CD4-positive, alpha-beta T cell (primary cell): Measurements from ENCODE around the gene DCAF16. TPM values are rescaled to one million over a fixed set of nuclear protein-coding genes. Genes with fewer than 3 reads are reported as not detected.

Experiments
- ATAC-seq: fragments of 200-7000 bp; cut with Tn5 transposase; one replicate; pipeline ENCODE4 v1.10.0; 2022; ENCODE audit warnings: mild to moderate bottlenecking; ENCODE audit not compliant: poor library complexity
- CTCF ChIA-PET: fragments of 350-600 bp; sonication (Branson Sonifier 250); formaldehyde crosslinking; loops from one replicate; lab custom pipeline; 2021; ENCODE audit warnings: antibody characterized with exemption, inconsistent platforms; lab: Charles Lee
- POLR2A ChIA-PET: fragments of 350-600 bp; sonication (Branson Sonifier 250); formaldehyde crosslinking; loops from one replicate; lab custom pipeline; 2021; ENCODE audit warnings: antibody characterized with exemption, inconsistent platforms; lab: Charles Lee
- DNase-seq, 14 experiments: peaks; one replicate each; pipeline ENCODE4 v3.0.0-alpha.2; 2013 to 2020; ENCODE audit warnings: mixed read lengths in 2 of 14
- H3K27ac ChIP-seq, 2 donors: one replicate each; pipeline versions ENCODE4 v1.5.1 to v1.7.0; 2013; ENCODE audit warnings: low read length in 2 of 2, low read depth in 1 of 2, mild to moderate bottlenecking in 1 of 2
- H3K27me3 ChIP-seq, 2 experiments: 1 replicate in 1 of 2; 2 replicates in 1 of 2; pipeline versions ENCODE4 v1.6.1 to v1.7.0; 2013; ENCODE audit warnings: low read length in 2 of 2, control low read depth in 1 of 2, mild to moderate bottlenecking in 1 of 2, moderate library complexity in 1 of 2; ENCODE audit not compliant: insufficient read depth in 2 of 2, control insufficient read depth in 1 of 2
- H3K36me3 ChIP-seq: one replicate; pipeline ENCODE4 v1.6.1; 2013; ENCODE audit warnings: low read length, control low read depth; ENCODE audit not compliant: insufficient read depth
- H3K4me1 ChIP-seq: one replicate; pipeline ENCODE4 v1.6.1; 2013; ENCODE audit warnings: low read length, control low read depth; ENCODE audit not compliant: insufficient read depth
- H3K4me3 ChIP-seq: one replicate; pipeline ENCODE4 v1.5.1; 2013; ENCODE audit warnings: mild to moderate bottlenecking, low read length, moderate library complexity
- H3K9me3 ChIP-seq, 2 experiments: 1 replicate in 1 of 2; 2 replicates in 1 of 2; pipeline versions ENCODE4 v1.6.1 to v1.7.0; 2013; ENCODE audit warnings: low read length in 2 of 2, mild to moderate bottlenecking in 2 of 2, control low read depth in 1 of 2, moderate library complexity in 1 of 2; ENCODE audit not compliant: control insufficient read depth in 1 of 2, insufficient read depth in 1 of 2
- H3K27ac Mint-ChIP-seq: one replicate; pipeline ENCODE4 v1.8.0; 2020; ENCODE audit warnings: mixed read lengths
- H3K27me3 Mint-ChIP-seq: one replicate; pipeline ENCODE4 v1.8.0; 2021; ENCODE audit warnings: mixed read lengths
- H3K36me3 Mint-ChIP-seq: one replicate; pipeline ENCODE4 v1.8.0; 2021; ENCODE audit warnings: low read depth, mixed read lengths
- H3K4me1 Mint-ChIP-seq: one replicate; pipeline ENCODE4 v1.8.0; 2021; ENCODE audit warnings: low read depth, mixed read lengths
- H3K4me3 Mint-ChIP-seq: one replicate; pipeline ENCODE4 v1.8.0; 2020; ENCODE audit warnings: mild to moderate bottlenecking, mixed read lengths
- H3K9me3 Mint-ChIP-seq: one replicate; pipeline ENCODE4 v1.8.0; 2020; ENCODE audit warnings: mixed read lengths
- intact Hi-C, 2 experiments: fragments of 100-400 bp; cut with DNase I in 1 of 2; cut with micrococcal nuclease in 1 of 2; formaldehyde crosslinking; loops; one replicate each; pipeline versions ENCODE4 v1.15.1 to v1.9.0; 2023 to 2025; cut with DNase I, micrococcal nuclease
- total RNA-seq, 174 experiments: library from RNA in 2 of 174; stranded (reverse) in 2 of 174; gene quantifications; one replicate each; pipeline ENCODE4 v1.2.3 and lab custom pipeline; 2021 to 2026
- TF ChIP-seq, protein P1 (sequence below): fragments of 200-600 bp; IDR thresholded peaks from one replicate; pipeline ENCODE4 v1.8.0; 2022; ENCODE audit warnings: antibody characterized with exemption, mild to moderate bottlenecking

The DCAF16 gene
- total RNA-seq, 2 experiments from 2014 or later: 88.5 to 91.4 TPM

GRCh38 chr4:17761062-17761461, 49.5 kb downstream of the DCAF16 start:
- Mint-ChIP-seq H3K4me3 (no peak overlapping the region), H3K36me3 (no peaks in the 10 kb centered on the region), H3K27me3 (no peaks in the 10 kb centered on the region), H3K9me3 (peaks cover 3% of the 10 kb centered on the region), H3K27ac (no peak overlapping the region), H3K4me1 (peaks cover 6% of the 10 kb centered on the region)
- TF ChIP-seq, protein P1, sequence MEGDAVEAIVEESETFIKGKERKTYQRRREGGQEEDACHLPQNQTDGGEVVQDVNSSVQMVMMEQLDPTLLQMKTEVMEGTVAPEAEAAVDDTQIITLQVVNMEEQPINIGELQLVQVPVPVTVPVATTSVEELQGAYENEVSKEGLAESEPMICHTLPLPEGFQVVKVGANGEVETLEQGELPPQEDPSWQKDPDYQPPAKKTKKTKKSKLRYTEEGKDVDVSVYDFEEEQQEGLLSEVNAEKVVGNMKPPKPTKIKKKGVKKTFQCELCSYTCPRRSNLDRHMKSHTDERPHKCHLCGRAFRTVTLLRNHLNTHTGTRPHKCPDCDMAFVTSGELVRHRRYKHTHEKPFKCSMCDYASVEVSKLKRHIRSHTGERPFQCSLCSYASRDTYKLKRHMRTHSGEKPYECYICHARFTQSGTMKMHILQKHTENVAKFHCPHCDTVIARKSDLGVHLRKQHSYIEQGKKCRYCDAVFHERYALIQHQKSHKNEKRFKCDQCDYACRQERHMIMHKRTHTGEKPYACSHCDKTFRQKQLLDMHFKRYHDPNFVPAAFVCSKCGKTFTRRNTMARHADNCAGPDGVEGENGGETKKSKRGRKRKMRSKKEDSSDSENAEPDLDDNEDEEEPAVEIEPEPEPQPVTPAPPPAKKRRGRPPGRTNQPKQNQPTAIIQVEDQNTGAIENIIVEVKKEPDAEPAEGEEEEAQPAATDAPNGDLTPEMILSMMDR: no peak
- peaks cover 0 to 4% of the 10 kb centered on the region in 2 experiments for H3K27me3 ChIP-seq
- H3K4me1 ChIP-seq: no peaks in the 10 kb centered on the region
- no peak overlapping the region for H3K27ac ChIP-seq
- no peaks in the 10 kb centered on the region for H3K9me3 ChIP-seq
- intact Hi-C loops: no loop called here
- H3K4me3 ChIP-seq: no peak overlapping the region
- DNase-seq (no peak), ATAC-seq (no peak)
- ChIA-PET POLR2A (no interaction called here), CTCF (no interaction called here)
- no peaks in the 10 kb centered on the region for H3K36me3 ChIP-seq

- ChIA-PET POLR2A (no interaction called here), CTCF (no interaction called here)
- peaks cover 0 to under 1% of the 10 kb centered on the region in 2 experiments for H3K27me3 ChIP-seq
- DNase-seq (no peak), ATAC-seq (no peak)
- Mint-ChIP-seq H3K36me3 (no peaks in the 10 kb centered on the region), H3K27me3 (peaks cover 4% of the 10 kb centered on the region), H3K27ac (no peak overlapping the region), H3K9me3 (no peaks in the 10 kb centered on the region), H3K4me1 (peaks cover 2% of the 10 kb centered on the region), H3K4me3 (no peak overlapping the region)
- TF ChIP-seq, protein P1: no peak
- H3K4me3 ChIP-seq: no peak overlapping the region
- no peak overlapping the region for H3K27ac ChIP-seq
- H3K9me3 ChIP-seq: no peaks in the 10 kb centered on the region
- intact Hi-C loops: no loop called here
- no peaks in the 10 kb centered on the region for H3K4me1 ChIP-seq
- H3K36me3 ChIP-seq: no peaks in the 10 kb centered on the region
Observed at GRCh38 chr4:17760626-17761025, 49.9 kb downstream of the DCAF16 start.

GRCh38 chr4:17758485-17758884, 52.1 kb downstream of the DCAF16 start:
- Histone ChIP-seq H3K27ac (no peak overlapping the region), H3K4me1 (no peaks in the 10 kb centered on the region), H3K27me3 (no peaks in the 10 kb centered on the region), H3K4me3 (no peak overlapping the region), H3K9me3 (no peaks in the 10 kb centered on the region), H3K36me3 (no peaks in the 10 kb centered on the region)
- Mint-ChIP-seq H3K27me3 (peaks cover 6% of the 10 kb centered on the region), H3K27ac (no peak overlapping the region), H3K4me1 (no peaks in the 10 kb centered on the region), H3K9me3 (no peaks in the 10 kb centered on the region), H3K36me3 (no peaks in the 10 kb centered on the region), H3K4me3 (no peak overlapping the region)
- ChIA-PET POLR2A (no interaction called here), CTCF (no interaction called here)
- TF ChIP-seq, protein P1: no peak
- intact Hi-C loops: no loop called here
- ATAC-seq: no peak
- no peak for DNase-seq
